HT-29 (cell line): ENCODE results near the gene HAO1. TPM values are rescaled to one million over a fixed set of nuclear protein-coding genes. Genes with fewer than 3 reads are reported as not detected.

Source experiments
- DNase-seq: peaks from one replicate; pipeline ENCODE4 v3.0.0-alpha.2; 2015; ENCODE audit warnings: low spot score
- total RNA-seq: library from RNA; depleted of rRNA; stranded (reverse); fragments of >200 nt; shearing (Covaris generic); gene quantifications from 2 replicates; pipeline ENCODE4 v1.2.3, GENCODE V29; 2014

The HAO1 gene
- total RNA-seq, 1 experiment from 2014 or later, result not detected

DNA sequence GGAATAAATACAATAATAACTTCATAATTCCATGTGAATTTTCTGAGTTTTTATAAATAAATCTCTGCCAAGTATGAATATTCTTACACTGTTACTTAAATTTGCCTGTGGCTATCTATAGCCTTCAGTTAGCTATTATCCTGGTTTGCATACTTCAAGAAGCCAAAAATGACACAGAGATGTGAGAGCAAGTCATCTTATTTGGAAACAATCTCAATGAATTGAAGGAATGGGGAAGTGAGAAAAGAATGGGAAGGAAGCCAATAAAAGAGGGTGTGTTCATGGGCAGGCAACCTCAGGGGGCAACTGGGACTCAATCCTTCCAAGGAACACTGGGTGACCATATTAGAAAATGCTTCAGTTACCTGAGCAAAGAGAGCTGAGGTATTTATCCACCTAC, 9.9 kb downstream of the HAO1 start:
- no peak for DNase-seq

DNA sequence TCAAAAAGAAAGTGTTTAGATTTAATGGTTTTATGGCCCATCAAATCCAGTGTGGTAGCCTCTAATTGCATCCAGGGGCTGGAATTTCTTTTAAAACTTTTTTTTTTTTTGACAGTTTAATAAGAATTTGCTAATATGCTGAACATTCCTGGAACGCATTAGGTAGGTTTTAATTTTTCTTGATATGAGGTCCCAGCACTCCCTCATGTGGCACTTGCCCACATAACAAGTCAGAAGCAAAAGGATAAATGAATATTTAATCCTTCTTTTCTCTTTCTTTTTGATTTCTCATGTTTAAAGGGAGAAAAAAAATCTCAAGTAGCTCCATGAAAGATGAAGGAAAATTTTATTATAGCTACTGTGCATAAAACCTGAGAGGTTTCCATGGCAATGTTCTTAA, 13.5 kb downstream of the HAO1 start:
- peak; percentile 35 for DNase-seq

DNA sequence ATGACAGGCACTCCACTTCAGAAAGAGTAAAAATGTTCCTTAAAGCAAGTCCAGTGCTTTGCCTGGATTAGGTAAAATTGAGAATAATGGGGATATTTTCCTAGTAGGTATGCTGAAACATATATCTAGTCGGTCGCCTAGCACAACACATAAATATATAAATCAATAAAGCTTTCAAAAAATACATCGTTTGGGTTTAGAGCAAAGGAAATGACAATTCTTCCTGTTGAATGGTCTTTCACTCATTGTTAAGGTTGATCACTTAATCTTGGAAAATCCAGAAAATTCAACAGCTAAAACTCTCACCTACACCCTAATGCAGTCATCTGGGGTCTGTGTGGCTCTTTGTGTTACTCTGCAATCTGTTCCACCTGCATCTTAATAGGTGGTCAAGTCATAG, 13.9 kb downstream of the HAO1 start:
- DNase-seq, result no peak

DNA sequence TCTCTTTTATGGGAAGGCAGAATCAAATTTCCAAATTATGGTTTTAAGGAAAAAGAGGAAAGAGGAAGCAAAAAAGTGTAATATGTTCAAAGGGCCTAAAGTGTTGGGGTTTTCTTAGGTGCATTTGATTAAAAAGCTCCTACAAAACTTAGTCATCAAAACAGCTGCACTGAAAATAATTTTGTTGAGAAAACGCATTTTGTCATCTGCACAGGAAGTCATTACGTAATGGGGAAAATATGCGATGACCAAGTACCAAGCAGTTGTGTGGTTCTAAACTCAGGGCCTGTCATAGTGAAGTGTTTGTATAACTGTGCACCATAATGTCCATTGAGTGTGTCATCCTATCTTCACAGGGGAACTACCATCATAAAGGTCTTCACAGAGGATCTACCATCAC, 15.6 kb downstream of the HAO1 start:
- no peak for DNase-seq

DNA sequence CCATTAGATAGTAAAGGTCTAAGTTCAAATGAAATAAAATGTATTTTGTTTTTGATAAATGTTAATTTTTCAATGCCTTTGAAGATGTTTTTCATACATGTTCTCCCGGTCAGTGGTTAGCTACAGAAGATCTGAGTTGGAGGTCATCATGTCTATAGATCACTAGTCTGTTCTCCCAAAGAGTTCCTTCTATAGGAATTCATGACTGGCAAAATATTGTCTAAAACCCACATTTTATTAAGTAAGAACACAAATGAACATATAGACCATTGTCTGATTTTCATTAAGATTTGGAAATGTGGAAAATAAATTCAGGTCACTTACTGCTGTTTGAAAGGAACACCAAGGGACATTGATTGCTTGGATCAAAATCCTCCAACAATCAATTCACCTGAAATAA, 23.6 kb downstream of the HAO1 start:
- DNase-seq, result no peak

DNA sequence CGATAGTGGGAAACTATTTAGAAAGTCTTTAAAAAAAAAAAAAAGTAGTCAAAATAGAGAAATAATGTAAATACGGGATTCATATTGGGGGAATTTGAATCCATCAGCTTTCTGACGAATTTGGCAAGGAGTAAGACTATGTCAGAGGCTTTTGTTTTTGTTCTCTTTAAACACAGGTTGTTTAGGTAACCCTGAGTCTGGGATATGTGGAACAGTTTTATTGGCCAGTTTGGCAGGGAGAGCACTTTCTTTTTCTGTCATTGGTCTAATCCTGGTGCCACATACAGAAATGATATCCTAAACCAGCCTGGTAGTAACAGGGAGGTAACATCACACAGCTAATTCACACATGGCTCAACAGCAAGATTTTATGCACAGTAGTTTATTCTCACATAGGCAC, 27.7 kb downstream of the HAO1 start:
- no peak for DNase-seq

DNA sequence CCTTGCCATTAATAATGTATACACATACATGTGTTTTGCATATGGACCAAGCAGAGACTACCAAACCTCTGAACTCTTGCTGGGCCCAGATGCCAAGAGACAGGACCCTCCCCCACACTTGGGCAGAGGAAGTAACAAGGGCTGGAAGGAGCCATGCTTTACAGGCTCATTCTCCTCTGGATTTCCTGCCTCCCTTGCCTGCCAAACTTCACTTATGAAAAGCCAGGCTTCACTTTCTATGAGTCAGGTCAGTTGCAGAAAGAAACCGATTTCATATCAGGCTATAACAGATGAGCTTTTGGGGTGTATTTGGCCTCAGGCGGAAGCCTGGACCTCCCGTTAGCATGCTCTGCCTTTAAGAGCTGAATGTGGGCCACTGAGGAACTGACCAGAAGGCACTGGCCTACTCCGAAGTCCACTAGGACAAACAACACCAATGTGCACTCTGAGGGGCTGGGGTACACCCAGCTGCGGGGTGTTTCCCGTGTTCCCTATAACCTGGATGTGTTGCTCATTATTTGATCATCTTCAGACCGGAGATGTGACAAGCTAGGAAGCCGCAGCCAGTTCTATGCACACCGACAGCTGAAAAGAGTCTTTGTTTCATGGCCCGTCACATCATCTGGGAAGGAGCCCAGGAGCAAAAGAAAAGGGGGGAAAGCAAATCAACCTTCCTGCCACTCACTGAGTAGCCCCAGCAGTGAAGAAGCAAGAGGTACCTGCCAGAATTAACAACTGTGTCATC, 28.5 kb downstream of the HAO1 start:
- DNase-seq, result no peak

DNA sequence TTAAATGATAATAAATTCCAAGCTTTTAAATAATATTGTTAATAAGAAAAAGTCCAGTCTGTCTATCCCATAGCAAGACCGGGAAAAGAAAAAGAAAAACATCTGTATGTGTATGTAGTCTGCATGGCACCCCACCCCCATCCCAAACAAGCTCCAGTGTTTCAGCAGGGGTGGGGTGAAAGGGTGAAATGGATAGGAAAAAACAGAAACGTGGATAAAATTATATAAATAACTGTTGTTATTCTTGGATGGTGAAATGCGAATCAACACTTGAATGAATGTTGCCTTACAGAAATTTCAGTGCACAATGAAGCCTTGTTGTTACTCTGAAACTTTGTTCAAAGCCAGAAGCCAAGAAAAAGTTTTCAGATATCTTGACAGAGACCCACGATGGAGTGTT, 31.4 kb downstream of the HAO1 start:
- no peak for DNase-seq

DNA sequence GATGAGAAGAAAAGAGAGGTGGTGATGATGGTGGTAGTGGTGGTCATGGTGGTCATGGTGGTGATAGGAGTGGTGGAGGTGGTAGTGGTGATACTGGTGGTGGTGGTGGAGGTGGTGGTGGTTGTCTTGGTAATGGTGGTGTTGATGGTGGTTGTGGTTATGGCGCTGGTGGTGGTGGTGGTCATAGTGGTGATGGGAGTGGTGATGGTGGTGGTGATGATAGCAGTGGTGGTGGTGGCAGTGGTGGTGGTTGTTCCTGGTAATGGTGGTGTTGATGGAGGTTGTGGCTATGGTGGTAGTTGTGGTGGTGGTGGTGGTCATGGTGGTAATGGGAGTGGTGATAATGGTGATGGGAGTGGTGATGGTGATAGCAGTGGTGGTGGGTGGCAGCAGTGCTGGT, 36.8 kb downstream of the HAO1 start:
- DNase-seq, result no peak

DNA sequence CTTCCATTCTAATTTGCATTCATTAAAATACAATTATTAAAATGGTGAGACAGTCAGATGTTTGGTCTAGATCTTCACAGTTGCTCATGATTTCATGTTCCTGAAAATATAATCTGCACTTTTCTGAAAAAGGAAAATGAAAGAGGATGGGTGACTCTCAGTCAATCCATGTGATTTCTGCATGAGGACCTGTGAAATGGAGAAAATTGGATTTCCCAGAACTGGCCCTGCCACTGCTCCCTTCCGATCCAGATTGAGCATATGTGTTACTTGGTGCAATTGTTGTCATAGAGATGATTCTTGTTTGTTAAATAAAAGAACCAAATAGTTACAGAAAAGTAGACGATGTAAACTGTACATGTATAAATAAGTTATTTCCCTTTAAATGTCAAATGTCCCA, 37.4 kb downstream of the HAO1 start:
- DNase-seq, result no peak

DNA sequence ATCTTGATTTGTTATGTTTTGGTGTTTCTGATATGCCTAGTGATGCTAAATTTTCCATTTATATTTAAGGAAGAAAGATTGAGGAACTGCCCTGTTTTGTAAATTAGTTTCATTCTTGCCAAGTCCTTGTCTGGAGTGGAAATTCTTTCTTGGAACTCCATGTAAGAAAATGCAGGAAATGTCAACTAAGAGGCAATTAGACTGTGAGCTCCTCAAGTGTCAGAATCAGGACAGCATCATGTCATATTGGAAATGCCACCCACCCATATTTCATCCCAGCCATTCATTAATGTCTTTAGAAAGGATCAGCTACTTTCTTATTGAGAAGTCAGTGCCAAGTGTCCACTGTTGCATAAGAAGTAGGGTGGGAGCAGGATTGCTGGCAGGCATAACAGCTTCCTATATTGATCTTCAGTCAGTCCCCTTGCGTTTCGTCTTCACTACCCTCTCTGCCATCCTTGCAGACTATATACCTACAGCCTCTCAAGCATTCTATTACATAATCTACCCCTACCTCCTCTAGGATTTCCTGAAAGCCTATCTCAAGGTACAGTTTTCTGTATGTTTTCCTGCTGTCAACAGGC, 42.4 kb downstream of the HAO1 start:
- DNase-seq, result no peak

DNA sequence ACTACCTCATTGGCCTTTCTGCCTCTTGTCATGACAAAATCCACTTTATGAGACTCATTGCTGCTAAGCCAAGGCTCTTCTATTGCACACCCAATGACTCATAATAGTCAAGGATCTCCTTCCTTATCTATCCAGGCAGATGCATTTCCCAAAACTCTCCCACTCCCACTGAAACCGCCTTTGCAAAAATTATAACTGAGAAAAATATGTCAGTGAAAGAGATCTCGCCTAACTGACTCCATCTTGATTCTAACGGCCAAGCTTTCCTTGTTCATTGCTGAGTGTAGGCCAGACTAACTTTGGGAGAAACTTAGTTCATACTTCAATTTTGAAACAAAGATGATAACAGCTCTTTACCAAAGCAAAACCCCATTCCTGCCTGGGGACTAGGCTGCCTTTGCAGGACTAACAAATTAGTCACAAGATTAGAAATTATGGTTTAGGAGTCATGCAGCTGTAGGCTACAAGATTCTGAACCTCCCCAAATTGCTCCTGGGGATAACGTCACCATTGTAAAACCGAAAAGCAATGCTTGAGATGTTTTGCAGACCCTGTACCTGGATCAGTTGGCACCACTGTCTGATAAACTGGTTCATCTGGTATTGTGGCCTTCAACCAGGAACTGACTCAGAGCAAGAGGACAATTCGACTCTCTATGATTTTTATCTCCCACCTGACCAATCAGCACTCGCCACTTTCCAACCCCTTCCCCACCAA, 47.1 kb downstream of the HAO1 start:
- peak; percentile 3 for DNase-seq

DNA sequence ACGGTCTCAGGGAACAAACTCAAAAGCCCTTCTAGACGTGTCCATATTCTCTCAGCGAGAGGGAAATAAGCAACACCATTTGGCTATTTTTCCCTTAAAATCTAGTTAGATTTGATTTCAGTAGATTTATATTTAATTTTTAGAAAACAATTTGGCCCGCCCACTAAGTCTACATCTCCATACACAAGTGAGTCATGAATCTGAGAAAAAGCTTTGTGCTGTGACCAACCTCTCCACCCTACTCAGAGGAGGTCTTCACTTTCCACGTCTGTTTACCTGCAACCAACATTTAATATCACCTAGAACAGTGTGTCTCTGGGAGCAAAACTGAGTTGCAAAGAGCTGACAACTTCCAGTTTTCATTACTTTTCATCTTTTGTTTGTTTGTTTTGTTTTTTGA, 48.6 kb downstream of the HAO1 start:
- no peak for DNase-seq

DNA sequence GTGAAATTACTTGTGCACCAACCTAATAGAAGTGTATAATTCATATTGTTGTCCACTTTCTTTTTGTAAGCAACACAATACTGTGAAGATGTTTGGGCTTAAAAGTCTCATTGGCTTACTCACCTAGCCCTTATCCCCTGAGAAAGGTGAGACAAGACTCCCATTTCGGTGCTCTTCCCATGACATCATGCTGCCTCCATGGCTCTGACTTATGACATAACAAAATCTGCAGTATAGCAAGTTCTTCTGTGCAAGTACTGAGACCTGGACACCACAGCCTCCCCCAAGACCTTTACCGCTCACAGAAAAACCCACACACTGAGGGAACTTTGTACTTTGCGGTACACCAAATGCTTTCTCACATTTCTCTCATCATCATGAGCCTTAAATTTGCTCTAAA, 50.5 kb downstream of the HAO1 start:
- no peak for DNase-seq

DNA sequence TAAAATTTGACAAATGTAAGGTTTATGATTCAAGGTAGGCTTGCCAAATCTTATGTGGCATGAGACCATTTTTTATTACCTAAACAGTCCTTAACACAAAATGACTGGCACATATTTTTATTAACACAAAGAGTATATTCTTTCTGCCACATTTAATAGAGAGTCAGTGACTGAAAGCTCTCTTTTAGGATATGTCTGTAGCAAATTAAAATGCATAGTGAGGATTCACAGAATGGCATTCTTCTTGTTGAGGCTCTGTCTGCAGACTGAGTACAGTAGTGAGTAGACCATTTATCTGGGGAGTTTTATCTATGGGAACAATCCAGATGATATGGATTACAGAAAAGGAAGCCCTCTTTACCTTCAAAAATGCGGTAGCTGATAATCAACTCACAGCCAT, 56.5 kb downstream of the HAO1 start:
- DNase-seq, result no peak

DNA sequence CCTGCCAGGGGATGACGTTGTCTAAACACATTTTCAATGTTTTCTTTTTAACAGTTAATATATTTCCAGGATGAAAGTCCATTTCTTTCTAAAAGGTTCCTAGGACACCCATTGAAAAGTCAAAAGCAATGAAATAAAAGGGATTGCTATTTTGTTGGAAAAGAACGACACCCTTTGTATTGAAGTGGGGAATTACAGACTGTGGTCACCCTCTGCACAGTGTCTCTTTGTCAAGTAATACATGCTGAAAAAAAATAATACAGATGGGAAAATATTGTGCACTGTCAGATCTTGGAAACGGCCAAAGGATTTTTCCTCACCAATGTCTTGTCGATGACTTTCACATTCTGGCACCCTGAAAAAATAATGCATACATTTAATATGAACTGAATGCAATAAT, 56.9 kb downstream of the HAO1 start:
- no peak for DNase-seq

DNA sequence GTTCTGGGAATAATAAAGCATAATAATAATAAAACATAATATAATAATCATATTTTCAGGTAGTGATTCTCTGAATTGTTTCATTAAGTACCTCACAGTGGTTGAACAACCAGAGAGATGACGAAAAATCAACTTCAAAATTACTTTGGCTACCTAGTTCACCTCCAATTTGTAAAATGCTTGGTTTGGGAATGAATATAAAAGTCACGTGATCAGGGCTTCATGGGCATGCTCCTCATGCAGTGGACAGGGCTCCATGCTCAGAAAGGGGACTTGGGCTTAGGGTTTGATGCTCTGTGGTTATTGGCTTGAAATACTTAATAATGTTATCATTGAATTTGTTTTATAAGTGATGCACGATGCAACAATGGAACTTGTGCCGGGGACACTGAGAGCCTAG, 58.2 kb downstream of the HAO1 start:
- no peak for DNase-seq

DNA sequence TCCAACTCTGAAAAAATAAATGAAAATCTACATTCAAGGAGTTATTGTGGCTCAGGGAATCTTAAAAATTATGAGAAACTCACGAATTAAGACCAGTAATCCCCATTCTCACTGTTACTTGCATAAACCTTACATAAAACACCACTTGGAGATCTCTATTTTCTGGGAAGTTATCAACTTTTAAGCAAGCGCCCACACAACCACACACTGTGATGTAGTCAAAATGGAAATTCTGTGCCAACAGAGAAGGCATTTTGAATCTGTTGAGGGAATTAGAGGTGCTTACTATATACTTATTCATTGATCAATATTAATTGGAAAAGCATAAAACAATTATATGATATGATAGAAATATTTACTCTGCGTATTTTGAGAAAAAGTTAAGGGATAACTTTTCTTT, 58.7 kb downstream of the HAO1 start:
- no peak for DNase-seq

DNA sequence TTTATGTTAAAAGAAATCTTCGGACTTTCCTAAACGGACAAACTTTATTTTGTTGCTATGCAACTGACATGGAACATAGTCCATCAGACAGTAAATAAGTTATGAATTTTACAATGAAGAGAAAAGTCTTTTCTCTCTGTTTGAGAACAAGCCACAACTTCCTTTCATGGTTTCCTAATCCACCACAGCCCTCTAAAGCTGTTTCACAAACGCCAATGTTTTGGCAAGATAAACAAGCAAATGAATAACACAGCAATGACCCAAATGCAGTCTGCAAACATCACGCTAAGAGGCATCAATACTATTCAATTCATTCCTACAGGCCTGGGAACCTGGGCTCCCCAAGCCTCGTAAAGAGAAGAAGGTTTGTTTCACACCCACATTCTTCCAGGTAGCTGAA, 60.4 kb downstream of the HAO1 start:
- no peak for DNase-seq

DNA sequence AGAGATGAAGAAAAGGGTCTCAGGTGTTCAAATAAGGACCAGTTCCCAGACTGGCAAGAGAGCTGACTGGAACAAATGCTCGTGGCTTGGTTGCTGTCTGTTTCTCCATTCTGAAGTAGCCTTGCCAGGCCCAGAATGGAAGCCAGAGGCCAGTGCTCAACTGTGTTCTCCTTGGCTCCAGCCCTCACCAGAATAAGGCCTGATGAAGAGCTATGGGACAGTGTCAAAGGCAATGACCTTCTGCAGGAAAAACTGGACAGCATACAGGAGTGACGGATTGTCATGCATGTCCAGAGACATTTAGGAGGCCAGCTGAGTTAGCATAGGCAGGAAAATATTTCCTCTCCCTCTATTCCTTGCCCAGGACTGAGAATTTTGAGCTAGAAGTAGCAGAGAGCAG, 72.2 kb downstream of the HAO1 start:
- no peak for DNase-seq

DNA sequence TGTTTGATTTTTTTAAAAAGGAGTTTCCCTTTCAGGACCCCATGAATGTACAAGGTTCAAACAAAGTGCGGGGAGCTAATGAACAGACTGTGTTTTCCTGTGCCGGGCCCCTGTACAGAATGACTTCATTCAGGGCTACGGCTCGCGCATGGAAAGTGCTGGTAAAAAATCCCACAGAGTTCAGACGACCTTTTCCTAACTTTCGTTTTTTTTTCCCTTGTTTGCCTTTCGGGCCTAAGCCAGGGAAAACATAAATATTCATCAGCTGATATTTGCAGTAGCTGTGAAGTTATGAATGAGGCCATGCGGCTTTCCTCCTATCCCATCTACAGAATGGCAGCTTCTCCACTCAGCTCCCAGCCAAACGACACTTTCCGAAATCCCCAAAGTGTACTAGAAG, 74.0 kb downstream of the HAO1 start:
- DNase-seq, result no peak

DNA sequence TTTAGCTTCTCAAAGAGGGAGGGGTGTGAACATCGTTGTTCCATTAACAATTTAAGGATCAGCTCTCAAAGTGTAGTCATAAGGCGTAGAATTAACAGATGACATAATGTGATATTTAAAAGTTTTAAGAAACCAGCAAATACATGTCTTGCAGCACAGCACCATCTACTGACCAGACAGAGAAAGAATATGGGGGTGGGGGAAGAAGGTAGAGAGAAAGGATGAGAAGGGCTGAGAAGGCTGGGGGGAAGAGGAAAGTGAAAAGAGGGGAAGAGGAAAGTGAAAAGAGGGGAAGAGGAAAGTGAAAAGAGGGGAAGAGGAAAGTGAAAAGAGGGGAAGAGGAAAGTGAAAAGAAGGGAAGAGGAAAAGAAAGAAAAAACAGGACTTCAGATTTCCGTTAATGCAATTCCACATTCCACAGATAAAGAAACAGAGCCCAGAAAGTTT, 80.9 kb downstream of the HAO1 start:
- peak; percentile 58 for DNase-seq

DNA sequence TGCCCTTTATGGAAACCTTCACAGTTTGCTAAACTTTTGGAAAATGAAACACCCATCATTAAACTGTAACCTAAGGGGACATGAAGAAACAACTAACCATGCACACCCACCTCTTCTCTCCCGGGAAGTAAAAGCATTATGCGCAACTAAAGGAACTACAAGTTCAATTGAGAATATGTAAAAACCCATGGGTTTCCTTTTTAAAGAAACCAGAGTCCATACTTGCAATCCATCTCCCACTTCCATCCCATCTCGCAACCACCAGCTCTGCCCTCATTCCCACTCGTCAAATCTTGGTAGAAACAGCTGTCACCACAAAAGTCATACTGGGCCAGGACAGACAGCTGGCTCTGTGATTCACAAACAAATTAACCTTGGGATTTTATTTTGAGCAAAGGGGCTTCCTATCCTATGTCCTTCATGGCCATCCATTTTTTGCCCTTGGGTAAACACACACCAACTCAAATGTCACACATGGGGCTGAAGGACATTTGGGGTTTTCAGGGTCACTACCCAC, 81.5 kb downstream of the HAO1 start:
- no peak for DNase-seq
